Measurements from ENCODE around the gene ZNF334. TPM values are rescaled to one million over a fixed set of nuclear protein-coding genes. Genes with fewer than 3 reads are reported as not detected.

Gene ZNF334
- total and polyA plus RNA-seq, 8 donors: 1.4 to 12.8 (median 3.8) TPM

GRCh38 chr20:46555370-46555956 is 42.1 kb upstream of the ZNF334 start:
- TF ChIP-seq POLR2AphosphoS5 (IDR thresholded peaks at IDR 0.05) (no peak), EP300 (IDR thresholded peaks at IDR 0.05) (no peak), POLR2A (IDR thresholded peaks at IDR 0.05) (no peak)
- TF ChIP-seq, protein P1, sequence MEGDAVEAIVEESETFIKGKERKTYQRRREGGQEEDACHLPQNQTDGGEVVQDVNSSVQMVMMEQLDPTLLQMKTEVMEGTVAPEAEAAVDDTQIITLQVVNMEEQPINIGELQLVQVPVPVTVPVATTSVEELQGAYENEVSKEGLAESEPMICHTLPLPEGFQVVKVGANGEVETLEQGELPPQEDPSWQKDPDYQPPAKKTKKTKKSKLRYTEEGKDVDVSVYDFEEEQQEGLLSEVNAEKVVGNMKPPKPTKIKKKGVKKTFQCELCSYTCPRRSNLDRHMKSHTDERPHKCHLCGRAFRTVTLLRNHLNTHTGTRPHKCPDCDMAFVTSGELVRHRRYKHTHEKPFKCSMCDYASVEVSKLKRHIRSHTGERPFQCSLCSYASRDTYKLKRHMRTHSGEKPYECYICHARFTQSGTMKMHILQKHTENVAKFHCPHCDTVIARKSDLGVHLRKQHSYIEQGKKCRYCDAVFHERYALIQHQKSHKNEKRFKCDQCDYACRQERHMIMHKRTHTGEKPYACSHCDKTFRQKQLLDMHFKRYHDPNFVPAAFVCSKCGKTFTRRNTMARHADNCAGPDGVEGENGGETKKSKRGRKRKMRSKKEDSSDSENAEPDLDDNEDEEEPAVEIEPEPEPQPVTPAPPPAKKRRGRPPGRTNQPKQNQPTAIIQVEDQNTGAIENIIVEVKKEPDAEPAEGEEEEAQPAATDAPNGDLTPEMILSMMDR (IDR thresholded peaks at IDR 0.05): no peak
- no peak overlapping the region for H3K4me3 ChIP-seq
- no peak for DNase-seq
- peaks cover 0 to 3% (median 0%) of the 10 kb centered on the region in 3 donors for H3K27me3 ChIP-seq
- 75 to 86% (median 76%) methylated on average over 4 of the region's 4 CpGs for WGBS, 5 donors
- intact Hi-C loops (cut with DNase I; ENCODE audit: low total_unique reads): no loop called here
- no peaks in the 10 kb centered on the region for H3K9me3 ChIP-seq
- H3K4me1 ChIP-seq: peaks cover 0 to 15% (median 6%) of the 10 kb centered on the region in 4 donors
- H3K27ac ChIP-seq: no peak overlapping the region
- H3K36me3 ChIP-seq: no peaks in the 10 kb centered on the region

DNA sequence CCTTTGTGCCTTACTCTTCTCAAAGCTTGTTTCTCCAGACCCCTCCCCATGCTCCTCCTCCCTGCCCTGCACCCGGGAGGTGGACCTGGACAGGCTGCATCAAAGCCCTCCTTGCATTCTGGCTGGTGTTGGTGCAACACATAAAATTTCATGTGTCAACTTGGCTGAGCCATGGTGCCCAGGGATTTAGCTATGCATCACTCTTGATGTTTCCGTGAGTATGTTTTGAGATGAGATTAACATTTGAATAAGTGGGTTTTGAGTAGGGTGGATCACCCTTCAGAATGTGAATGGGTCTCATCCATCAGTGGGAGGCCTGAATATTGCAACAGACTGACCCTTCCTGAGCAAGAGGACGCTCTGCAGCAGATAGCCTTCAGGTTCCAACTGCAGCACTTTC is 41.5 kb upstream of the ZNF334 start:
- H3K36me3 ChIP-seq: no peaks in the 10 kb centered on the region
- peaks cover 0 to 15% (median 6%) of the 10 kb centered on the region in 4 donors for H3K4me1 ChIP-seq
- WGBS, 5 donors: 40 to 65% (median 60%) methylated on average over 3 of the region's 3 CpGs
- H3K27ac ChIP-seq: no peak overlapping the region
- no peak for DNase-seq
- peaks cover 0 to 6% (median 0%) of the 10 kb centered on the region in 3 donors for H3K27me3 ChIP-seq
- intact Hi-C loops (cut with DNase I; ENCODE audit: low total_unique reads): no loop called here
- TF ChIP-seq POLR2AphosphoS5 (IDR thresholded peaks at IDR 0.05) (no peak), POLR2A (IDR thresholded peaks at IDR 0.05) (no peak), EP300 (IDR thresholded peaks at IDR 0.05) (no peak)
- TF ChIP-seq, protein P1 (IDR thresholded peaks at IDR 0.05): no peak
- no peaks in the 10 kb centered on the region for H3K9me3 ChIP-seq
- H3K4me3 ChIP-seq: no peak overlapping the region

DNA sequence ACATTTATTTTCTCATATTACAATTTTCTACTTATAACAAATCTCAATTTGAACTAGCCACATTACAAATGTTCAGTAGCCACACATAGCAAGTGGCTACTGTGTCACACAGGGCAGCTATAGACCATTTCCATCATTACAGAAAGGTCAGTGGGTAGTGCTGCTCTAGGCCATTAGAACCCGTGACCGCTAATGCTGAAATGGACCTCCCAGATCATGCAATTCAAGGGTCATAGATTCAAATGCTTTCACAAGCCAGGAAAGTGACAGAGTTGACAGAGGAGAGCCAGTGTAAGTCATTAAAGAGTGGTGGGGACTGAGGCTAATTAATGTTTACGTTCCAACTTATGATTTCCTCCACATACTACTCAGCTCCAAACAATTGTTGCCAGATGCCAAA is 40.6 kb upstream of the ZNF334 start:
- intact Hi-C loops (cut with DNase I; ENCODE audit: low total_unique reads): no loop called here
- TF ChIP-seq POLR2A (IDR thresholded peaks at IDR 0.05): no peak
- no peak for TF ChIP-seq POLR2AphosphoS5 (IDR thresholded peaks at IDR 0.05)
- no peak for TF ChIP-seq EP300 (IDR thresholded peaks at IDR 0.05)
- TF ChIP-seq, protein P1 (IDR thresholded peaks at IDR 0.05): no peak
- no peak overlapping the region for H3K4me3 ChIP-seq
- no peaks in the 10 kb centered on the region for H3K36me3 ChIP-seq
- H3K9me3 ChIP-seq: no peaks in the 10 kb centered on the region
- peaks cover 0 to 15% (median 6%) of the 10 kb centered on the region in 4 donors for H3K4me1 ChIP-seq
- no peak overlapping the region for H3K27ac ChIP-seq
- DNase-seq: no peak
- WGBS, 5 donors: 84 to 93% (median 92%) methylated on average over 3 of the region's 3 CpGs
- peaks cover 0 to 11% (median 0%) of the 10 kb centered on the region in 3 donors for H3K27me3 ChIP-seq

- Histone ChIP-seq H3K9me3 (no peaks in the 10 kb centered on the region), H3K36me3 (no peaks in the 10 kb centered on the region), H3K4me1 (peaks cover 0 to 12% (median 0%) of the 10 kb centered on the region in 4 donors), H3K27ac (no peak overlapping the region), H3K4me3 (no peak overlapping the region), H3K27me3 (peaks cover 0 to 12% (median 0%) of the 10 kb centered on the region in 3 donors)
- TF ChIP-seq EP300 (IDR thresholded peaks at IDR 0.05) (no peak), POLR2A (IDR thresholded peaks at IDR 0.05) (no peak), POLR2AphosphoS5 (IDR thresholded peaks at IDR 0.05) (no peak)
- TF ChIP-seq, protein P1 (IDR thresholded peaks at IDR 0.05): no peak
- intact Hi-C loops (cut with DNase I; ENCODE audit: low total_unique reads): no loop called here
- WGBS, 5 donors: 72 to 82% (median 78%) methylated on average over 4 of the region's 4 CpGs
- no peak for DNase-seq
These were observed 39.4 kb upstream of the ZNF334 start for GRCh38 chr20:46552460-46553420.

All from stomach (tissue), 9 donors.